Erythroblast (primary cell): ENCODE results near the gene CPLX1.
"Not testable (repeated sequence)": the region's sequence is repeated elsewhere in the genome, so short reads cannot be mapped to it uniquely, and the experiment has no call there.

Source experiments
- DNase-seq, 2 experiments: peaks; one replicate each; lab custom pipeline; 2025; lab: John Stamatoyannopoulos, UW
- GATA1 ChIP-seq: IDR thresholded peaks from 2 replicates; pipeline ENCODE4 v1.6.1; 2011; ENCODE audit warnings: low read depth, mild to moderate bottlenecking, control low read depth, low read length, moderate library complexity
- POLR2A ChIP-seq: IDR thresholded peaks from 2 replicates; pipeline ENCODE4 v1.6.1; 2011; ENCODE audit warnings: mild to moderate bottlenecking, low read length

The CPLX1 gene

GRCh38 chr4:785332-786073 is 40.4 kb downstream of the CPLX1 start:
- TF ChIP-seq POLR2A (no peak), GATA1 (no peak)
- peak; percentile 40 to 41 for DNase-seq

- TF ChIP-seq POLR2A (no peak), GATA1 (no peak)
- no peak for DNase-seq
These were observed 41.3 kb downstream of the CPLX1 start for GRCh38 chr4:784401-785331.

GRCh38 chr4:781493-782216 is 44.3 kb downstream of the CPLX1 start:
- TF ChIP-seq GATA1, result no peak
- peak; percentile 96 for TF ChIP-seq POLR2A
- DNase-seq, result peak; percentile 99

- DNase-seq, result peak in 1 of 2 experiments; percentile 46
- TF ChIP-seq GATA1 (no peak), POLR2A (no peak)
These were observed 45.0 kb downstream of the CPLX1 start for GRCh38 chr4:780716-781492.

- DNase-seq, result not testable (repeated sequence)
These were observed 45.7 kb downstream of the CPLX1 start for GRCh38 chr4:780255-780654.

- no peak for DNase-seq
- TF ChIP-seq POLR2A (no peak), GATA1 (no peak)
These were observed 46.4 kb downstream of the CPLX1 start for GRCh38 chr4:779555-779954.

GRCh38 chr4:777520-778262 is 48.2 kb downstream of the CPLX1 start:
- DNase-seq, result no peak
- TF ChIP-seq POLR2A, result no peak
- TF ChIP-seq GATA1, result no peak

- TF ChIP-seq POLR2A (no peak), GATA1 (no peak)
- no peak for DNase-seq
These were observed 49.0 kb downstream of the CPLX1 start for GRCh38 chr4:776743-777441.

GRCh38 chr4:775485-775884 is 50.4 kb downstream of the CPLX1 start:
- DNase-seq, result not testable (repeated sequence)

- DNase-seq, result not testable (repeated sequence)
These were observed 51.4 kb downstream of the CPLX1 start for GRCh38 chr4:774419-775092.

- TF ChIP-seq GATA1 (no peak), POLR2A (no peak)
These were observed 52.7 kb downstream of the CPLX1 start for GRCh38 chr4:773214-773613.

GRCh38 chr4:772776-773175 is 53.2 kb downstream of the CPLX1 start:
- TF ChIP-seq GATA1, result no peak
- DNase-seq, result no peak

More at GRCh38 chr4:773214-773613, 52.7 kb downstream of the CPLX1 start:
- no peak for DNase-seq
